AG09309 (cell line): ENCODE data around the gene GTPBP4.

ENCODE experiments used
- DNase-seq: peaks from one replicate; pipeline ENCODE4 v3.0.0-alpha.2; 2010; ENCODE audit warnings: low read depth
- H3K4me3 ChIP-seq: 2 replicates; pipeline ENCODE4 v1.5.1; 2011; ENCODE audit warnings: mild to moderate bottlenecking, low read depth, low read length, moderate library complexity; ENCODE audit not compliant: control insufficient read depth
- TF ChIP-seq, protein P1 (sequence below): IDR thresholded peaks from 2 replicates; pipeline ENCODE4 v1.5.1; 2011; ENCODE audit warnings: mild to moderate bottlenecking, low read depth, low read length, inconsistent platforms; ENCODE audit not compliant: insufficient read depth, control insufficient read depth; ENCODE audit errors: missing control alignments

The GTPBP4 gene

DNA sequence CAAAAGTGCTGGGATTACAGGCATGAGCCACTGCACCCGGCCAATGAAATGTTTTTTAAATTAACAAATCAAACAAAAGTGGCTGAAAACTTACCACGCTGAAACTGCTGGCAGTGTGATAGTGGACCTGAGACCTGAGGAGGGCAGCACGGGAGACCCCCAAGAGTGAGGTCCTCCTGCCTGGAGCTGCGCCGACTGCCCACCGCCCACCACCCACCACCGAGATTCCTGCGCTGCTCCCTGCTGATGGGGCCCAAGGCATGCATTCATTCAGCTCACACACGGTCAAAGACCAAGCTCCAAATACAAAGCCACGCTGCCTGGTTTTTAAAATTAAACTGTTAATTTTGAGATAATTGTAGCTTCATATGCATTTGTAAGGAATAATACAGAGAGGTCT lies 40.4 kb upstream of the GTPBP4 start:
- DNase-seq: no peak
- no peak overlapping the region for H3K4me3 ChIP-seq
- TF ChIP-seq, protein P1, sequence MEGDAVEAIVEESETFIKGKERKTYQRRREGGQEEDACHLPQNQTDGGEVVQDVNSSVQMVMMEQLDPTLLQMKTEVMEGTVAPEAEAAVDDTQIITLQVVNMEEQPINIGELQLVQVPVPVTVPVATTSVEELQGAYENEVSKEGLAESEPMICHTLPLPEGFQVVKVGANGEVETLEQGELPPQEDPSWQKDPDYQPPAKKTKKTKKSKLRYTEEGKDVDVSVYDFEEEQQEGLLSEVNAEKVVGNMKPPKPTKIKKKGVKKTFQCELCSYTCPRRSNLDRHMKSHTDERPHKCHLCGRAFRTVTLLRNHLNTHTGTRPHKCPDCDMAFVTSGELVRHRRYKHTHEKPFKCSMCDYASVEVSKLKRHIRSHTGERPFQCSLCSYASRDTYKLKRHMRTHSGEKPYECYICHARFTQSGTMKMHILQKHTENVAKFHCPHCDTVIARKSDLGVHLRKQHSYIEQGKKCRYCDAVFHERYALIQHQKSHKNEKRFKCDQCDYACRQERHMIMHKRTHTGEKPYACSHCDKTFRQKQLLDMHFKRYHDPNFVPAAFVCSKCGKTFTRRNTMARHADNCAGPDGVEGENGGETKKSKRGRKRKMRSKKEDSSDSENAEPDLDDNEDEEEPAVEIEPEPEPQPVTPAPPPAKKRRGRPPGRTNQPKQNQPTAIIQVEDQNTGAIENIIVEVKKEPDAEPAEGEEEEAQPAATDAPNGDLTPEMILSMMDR: no peak

DNA sequence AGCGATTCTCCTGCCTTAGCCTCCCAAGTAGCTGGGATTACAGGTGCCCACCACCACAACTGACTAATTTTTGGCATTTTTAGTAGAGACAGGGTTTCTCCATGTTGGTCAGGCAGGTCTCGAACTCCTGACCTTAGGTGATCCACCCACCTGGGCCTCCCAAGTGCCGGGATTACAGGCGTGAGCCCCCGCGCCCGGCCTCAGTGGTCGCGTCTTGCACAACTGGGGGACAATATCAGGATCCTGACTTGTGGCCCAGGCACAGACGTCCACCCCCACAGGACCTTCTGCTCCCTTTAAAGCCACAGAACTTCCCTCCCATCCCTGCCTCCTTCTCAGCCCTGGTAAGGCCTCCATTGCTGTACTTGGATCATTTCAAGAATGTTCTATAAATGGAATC lies 39.9 kb upstream of the GTPBP4 start:
- TF ChIP-seq, protein P1: no peak
- no peak overlapping the region for H3K4me3 ChIP-seq
- no peak for DNase-seq

DNA sequence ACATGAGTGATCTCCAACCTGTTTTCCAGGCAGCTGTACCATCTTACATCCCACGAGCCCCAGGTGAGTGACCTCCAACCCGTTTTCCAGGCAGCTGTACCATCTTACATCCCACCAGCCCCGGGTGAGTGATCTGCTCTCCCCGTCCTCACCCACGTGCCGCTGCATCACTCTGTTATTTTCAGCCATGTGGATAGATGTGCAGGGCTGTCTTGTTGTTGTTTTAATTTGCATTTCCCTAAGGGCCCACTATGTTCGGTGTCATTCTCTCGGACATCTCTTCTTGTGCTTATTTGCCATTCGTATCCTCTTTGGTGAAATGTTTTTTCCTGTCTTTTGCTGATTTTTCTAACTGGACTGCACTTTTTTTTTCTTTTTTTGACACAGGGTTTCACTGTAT lies 38.8 kb upstream of the GTPBP4 start:
- no peak for DNase-seq
- no peak overlapping the region for H3K4me3 ChIP-seq
- TF ChIP-seq, protein P1: no peak

DNA sequence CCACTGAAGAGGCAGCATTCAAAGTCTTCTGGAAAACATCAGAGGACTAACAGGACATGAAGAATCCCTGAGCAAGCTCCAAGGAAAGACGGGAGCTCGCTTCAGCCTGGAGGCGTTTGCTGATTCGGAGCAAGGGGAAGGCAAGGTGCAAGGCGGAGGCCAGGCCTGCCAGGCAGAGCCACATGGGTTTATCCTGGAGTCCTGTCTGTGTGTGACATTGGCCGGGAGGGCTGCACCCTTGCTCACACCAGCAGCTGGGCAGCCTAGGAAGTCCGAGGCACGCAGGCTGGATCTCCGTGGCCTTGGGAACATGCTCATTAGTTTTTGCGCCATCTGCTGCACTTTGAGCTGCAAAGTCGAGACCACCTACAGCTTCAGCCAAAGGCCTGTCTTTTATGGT lies 34.4 kb upstream of the GTPBP4 start:
- TF ChIP-seq, protein P1: no peak
- no peak for DNase-seq
- H3K4me3 ChIP-seq: no peak overlapping the region

DNA sequence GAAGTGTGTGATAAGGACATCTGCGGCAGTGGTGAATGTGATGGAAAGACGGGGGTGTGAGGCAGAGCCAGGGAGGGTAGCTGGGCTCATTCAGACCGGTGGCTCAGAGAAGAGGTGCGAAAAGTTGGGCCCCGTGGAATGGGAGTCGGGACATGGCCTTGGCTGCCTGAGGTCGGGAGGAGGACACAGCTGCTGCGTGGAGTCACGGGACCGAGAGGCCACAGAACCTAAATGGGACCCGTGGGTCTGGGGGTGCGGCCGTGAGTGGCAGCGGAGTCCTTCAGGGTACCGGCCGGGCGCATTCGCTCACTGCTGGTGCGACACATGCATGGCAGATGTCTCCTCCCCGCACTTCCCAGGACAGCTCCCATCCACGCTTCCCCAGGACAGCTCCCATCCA lies 33.8 kb upstream of the GTPBP4 start:
- TF ChIP-seq, protein P1: no peak
- no peak for DNase-seq
- H3K4me3 ChIP-seq: no peak overlapping the region

DNA sequence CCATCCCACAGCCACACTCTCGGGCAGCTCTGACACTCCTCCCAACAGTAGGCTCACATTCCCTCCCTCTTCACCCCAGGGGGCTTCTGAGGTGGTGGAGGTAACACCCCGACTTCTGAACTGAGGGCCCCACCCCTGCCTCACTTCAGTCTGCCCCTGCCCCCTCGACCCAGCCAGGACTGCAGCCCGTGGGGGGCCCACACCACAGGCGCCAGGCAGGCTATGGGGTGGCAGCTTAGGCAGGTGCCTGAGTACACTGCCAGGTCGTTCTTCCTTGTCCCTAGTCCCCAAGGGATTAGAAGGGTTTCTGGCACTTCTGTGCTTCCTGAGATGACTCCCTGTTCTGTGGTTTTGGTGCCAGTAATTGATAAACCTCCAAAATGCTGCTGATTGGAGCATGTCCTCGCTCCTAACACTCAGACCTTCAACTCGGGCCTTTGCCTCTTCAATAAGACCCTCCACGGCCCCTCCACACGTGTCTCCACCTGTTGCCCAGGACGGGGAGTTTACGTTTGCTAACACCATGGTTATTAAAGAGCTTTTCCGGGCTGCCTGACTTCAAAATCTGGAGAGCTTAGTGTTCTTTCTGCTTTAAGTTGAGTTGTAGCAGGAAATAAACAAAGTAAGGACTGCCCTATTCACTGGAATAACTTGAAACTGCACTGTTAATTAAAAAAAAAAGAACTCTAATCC lies 33.0 kb upstream of the GTPBP4 start:
- no peak for DNase-seq
- H3K4me3 ChIP-seq: no peak overlapping the region
- TF ChIP-seq, protein P1: no peak
